ENCODE results near the gene SERTAD1. TPM values are rescaled to one million over a fixed set of nuclear protein-coding genes. Genes with fewer than 3 reads are reported as not detected.
"Not testable (repeated sequence)": the region's sequence is repeated elsewhere in the genome, so short reads cannot be mapped to it uniquely, and the experiment has no call there.

The SERTAD1 gene
- polyA plus RNA-seq, 3 donors = 21.0 to 55.9 (median 21.6) TPM

GRCh38 chr19:40431698-40432097 is 5.9 kb upstream of the SERTAD1 start:
- no peak overlapping the region for H3K4me3 ChIP-seq (replicated peaks in 1 of 3; ENCODE audit: low read depth in 2 of 3, low read length in 3 of 3)
- H3K36me3 ChIP-seq (replicated peaks in 1 of 2; ENCODE audit: control insufficient read depth in 1 of 2, insufficient read depth in 2 of 2, low read length in 2 of 2) = no peaks in the 10 kb centered on the region
- no peaks in the 10 kb centered on the region for H4K20me1 ChIP-seq (ENCODE audit: insufficient read depth, low read length)
- no CpG with 5 or more reads among the region's 3 CpGs for WGBS (ENCODE audit: insufficient coverage)
- no peak for TF ChIP-seq CTCF (IDR thresholded peaks at IDR 0.05)
- H3K4me3 Mint-ChIP-seq = no peak overlapping the region
- intact Hi-C loops (cut with micrococcal nuclease) = no loop called here
- no peak overlapping the region for H3K9ac ChIP-seq (ENCODE audit: insufficient read depth, low read length, poor library complexity, severe bottlenecking)
- no peak for DNase-seq
- H3K27ac Mint-ChIP-seq = no peak overlapping the region
- no peaks in the 10 kb centered on the region for H3K36me3 Mint-ChIP-seq
- no peak overlapping the region for H3K27ac ChIP-seq (ENCODE audit: low read depth in 1 of 2, low read length in 2 of 2)
- peaks cover 42 to 43% of the 10 kb centered on the region in 2 donors for H3K4me1 ChIP-seq (ENCODE audit: control insufficient read depth in 1 of 2, insufficient read depth in 2 of 2, low read length in 2 of 2)
- no peak overlapping the region for H2AFZ ChIP-seq (ENCODE audit: insufficient read depth, low read depth, low read length, poor library complexity, severe bottlenecking)
- no peaks in the 10 kb centered on the region for H3K9me3 ChIP-seq (replicated peaks in 1 of 2; ENCODE audit: control insufficient read depth in 1 of 2, insufficient read depth in 1 of 2, low read length in 2 of 2)
- H3K27me3 Mint-ChIP-seq (ENCODE audit: low read depth in 3 of 3) = peaks cover 0 to 3% (median 0%) of the 10 kb centered on the region in 3 donors
- no peaks in the 10 kb centered on the region for H3K27me3 ChIP-seq (ENCODE audit: control insufficient read depth in 2 of 2, insufficient read depth in 2 of 2, low read length in 2 of 2)
- peaks cover 39% of the 10 kb centered on the region for H3K4me1 Mint-ChIP-seq
- peaks cover 8% of the 10 kb centered on the region for H3K79me2 ChIP-seq (ENCODE audit: insufficient read depth, low read length)
- peaks cover 0 to 2% (median 0%) of the 10 kb centered on the region in 7 donors for H3K9me3 Mint-ChIP-seq
- H3K4me2 ChIP-seq (replicated peaks; ENCODE audit: extremely low read depth, low read length, poor library complexity, severe bottlenecking) = no peak overlapping the region

GRCh38 chr19:40430242-40430641 is 4.5 kb upstream of the SERTAD1 start:
- H3K36me3 Mint-ChIP-seq; H3K27ac ChIP-seq (ENCODE audit: low read depth in 1 of 2, low read length in 2 of 2); H3K79me2 ChIP-seq (ENCODE audit: insufficient read depth, low read length); H3K27me3 Mint-ChIP-seq (ENCODE audit: low read depth in 3 of 3); H3K4me3 ChIP-seq (replicated peaks in 1 of 3; ENCODE audit: low read depth in 2 of 3, low read length in 3 of 3); H4K20me1 ChIP-seq (ENCODE audit: insufficient read depth, low read length); H3K9ac ChIP-seq (ENCODE audit: insufficient read depth, low read length, poor library complexity, severe bottlenecking); DNase-seq; H3K9me3 Mint-ChIP-seq; H3K9me3 ChIP-seq (replicated peaks in 1 of 2; ENCODE audit: control insufficient read depth in 1 of 2, insufficient read depth in 1 of 2, low read length in 2 of 2); H2AFZ ChIP-seq (ENCODE audit: insufficient read depth, low read depth, low read length, poor library complexity, severe bottlenecking); intact Hi-C loops (cut with micrococcal nuclease); H3K4me2 ChIP-seq (replicated peaks; ENCODE audit: extremely low read depth, low read length, poor library complexity, severe bottlenecking); H3K27me3 ChIP-seq (ENCODE audit: control insufficient read depth in 2 of 2, insufficient read depth in 2 of 2, low read length in 2 of 2); H3K4me3 Mint-ChIP-seq; H3K36me3 ChIP-seq (replicated peaks in 1 of 2; ENCODE audit: control insufficient read depth in 1 of 2, insufficient read depth in 2 of 2, low read length in 2 of 2); H3K27ac Mint-ChIP-seq: not testable (repeated sequence)
- H3K4me1 ChIP-seq (ENCODE audit: control insufficient read depth in 1 of 2, insufficient read depth in 2 of 2, low read length in 2 of 2) = peaks cover 33 to 35% of the 10 kb centered on the region in 2 donors
- H3K4me1 Mint-ChIP-seq = peaks cover 32% of the 10 kb centered on the region
- 88% methylated on average over 2 of the region's 10 CpGs for WGBS (ENCODE audit: insufficient coverage)

DNA sequence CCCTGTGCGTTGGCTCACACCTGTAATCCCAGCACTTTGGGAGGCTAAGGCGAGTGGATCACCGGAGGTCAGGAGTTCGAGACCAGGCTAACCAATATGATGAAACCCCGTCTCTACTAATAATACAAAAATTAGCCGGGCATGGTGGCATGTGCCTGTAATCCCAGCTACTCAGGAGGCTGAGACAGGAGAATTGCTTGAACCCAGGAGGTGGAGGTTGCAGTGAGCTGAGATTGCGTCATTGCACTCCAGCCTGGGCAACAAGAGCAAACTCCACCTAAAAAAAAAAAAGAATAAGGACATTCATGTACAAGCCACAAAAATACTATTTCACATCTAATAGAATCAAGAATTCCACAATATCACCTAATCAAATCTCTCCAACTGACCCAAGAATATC is 2.4 kb upstream of the SERTAD1 start:
- not testable (repeated sequence) for H3K4me3 ChIP-seq (replicated peaks in 1 of 3; ENCODE audit: low read depth in 2 of 3, low read length in 3 of 3); H3K36me3 ChIP-seq (replicated peaks in 1 of 2; ENCODE audit: control insufficient read depth in 1 of 2, insufficient read depth in 2 of 2, low read length in 2 of 2); H3K9me3 Mint-ChIP-seq; H2AFZ ChIP-seq (ENCODE audit: insufficient read depth, low read depth, low read length, poor library complexity, severe bottlenecking); H3K9me3 ChIP-seq (replicated peaks in 1 of 2; ENCODE audit: control insufficient read depth in 1 of 2, insufficient read depth in 1 of 2, low read length in 2 of 2); H3K36me3 Mint-ChIP-seq; H3K27me3 Mint-ChIP-seq (ENCODE audit: low read depth in 3 of 3); H3K4me3 Mint-ChIP-seq; H3K27ac Mint-ChIP-seq; H3K9ac ChIP-seq (ENCODE audit: insufficient read depth, low read length, poor library complexity, severe bottlenecking); H3K27ac ChIP-seq (ENCODE audit: low read depth in 1 of 2, low read length in 2 of 2); DNase-seq; H3K27me3 ChIP-seq (ENCODE audit: control insufficient read depth in 2 of 2, insufficient read depth in 2 of 2, low read length in 2 of 2); H3K4me2 ChIP-seq (replicated peaks; ENCODE audit: extremely low read depth, low read length, poor library complexity, severe bottlenecking)
- Histone ChIP-seq H4K20me1 (ENCODE audit: insufficient read depth, low read length) (peaks cover 13% of the 10 kb centered on the region), H3K79me2 (ENCODE audit: insufficient read depth, low read length) (peaks cover 28% of the 10 kb centered on the region), H3K4me1 (ENCODE audit: control insufficient read depth in 1 of 2, insufficient read depth in 2 of 2, low read length in 2 of 2) (peaks cover 25 to 27% of the 10 kb centered on the region in 2 donors)
- intact Hi-C loops (cut with micrococcal nuclease) = loop anchor here in 1 of 2 donors (10.0 kb wide), 1 partner anchor 123 kb away; no protein-coding TSS in a partner anchor
- 96% methylated on average over 3 of the region's 7 CpGs for WGBS (ENCODE audit: insufficient coverage)
- peaks cover 28% of the 10 kb centered on the region for H3K4me1 Mint-ChIP-seq
